GM04503 (cell line): Measurements from ENCODE around the gene MSGN1.

ENCODE experiments used
- DNase-seq: peaks from one replicate; pipeline ENCODE4 v3.0.0-alpha.2; 2012; ENCODE audit warnings: low read depth

The MSGN1 gene

DNA sequence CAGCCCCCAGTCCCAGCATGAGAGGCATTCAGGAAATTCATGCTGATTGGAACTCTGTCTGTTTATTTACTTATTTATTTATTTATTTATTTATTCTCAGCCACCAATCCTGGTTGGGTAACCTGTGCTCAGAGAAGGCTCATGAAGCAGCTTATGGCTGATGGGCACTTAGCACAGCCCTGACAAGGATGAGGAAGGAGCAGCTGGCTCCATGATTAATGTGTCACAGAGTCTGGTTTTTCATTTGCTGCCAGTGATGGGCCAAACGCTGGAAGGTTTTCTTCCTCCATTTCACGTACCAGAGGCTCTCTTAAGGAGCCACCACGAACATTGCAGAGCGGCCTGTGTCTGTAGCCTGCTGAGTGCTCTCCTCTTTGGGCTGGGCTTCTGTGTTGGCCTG, 33.9 kb downstream of the MSGN1 start:
- no peak for DNase-seq

GRCh38 chr2:17851731-17852585, 35.7 kb downstream of the MSGN1 start:
- peak; percentile 19 for DNase-seq

DNA sequence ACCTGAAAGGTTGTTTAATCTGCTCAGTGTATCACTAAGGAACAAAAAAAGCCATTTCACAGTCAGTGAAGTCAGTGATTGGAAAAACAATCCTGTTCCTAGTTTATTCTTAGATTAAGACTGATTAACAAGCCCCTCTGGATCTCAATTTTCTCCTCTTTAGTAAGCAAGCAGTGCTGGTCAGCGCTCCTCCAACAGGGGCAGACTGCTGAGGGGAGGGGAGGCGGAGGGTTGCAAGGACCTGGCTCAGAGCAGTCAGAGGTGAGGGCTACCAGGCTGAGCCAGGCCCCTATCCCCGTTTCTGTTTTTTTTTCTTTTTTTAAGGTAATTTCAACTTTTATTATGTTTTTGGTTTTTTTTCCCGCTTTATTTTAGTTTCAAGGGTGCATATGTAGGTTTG, 37.5 kb downstream of the MSGN1 start:
- DNase-seq: no peak

GRCh38 chr2:17857021-17857420, 40.8 kb downstream of the MSGN1 start:
- DNase-seq: no peak

DNA sequence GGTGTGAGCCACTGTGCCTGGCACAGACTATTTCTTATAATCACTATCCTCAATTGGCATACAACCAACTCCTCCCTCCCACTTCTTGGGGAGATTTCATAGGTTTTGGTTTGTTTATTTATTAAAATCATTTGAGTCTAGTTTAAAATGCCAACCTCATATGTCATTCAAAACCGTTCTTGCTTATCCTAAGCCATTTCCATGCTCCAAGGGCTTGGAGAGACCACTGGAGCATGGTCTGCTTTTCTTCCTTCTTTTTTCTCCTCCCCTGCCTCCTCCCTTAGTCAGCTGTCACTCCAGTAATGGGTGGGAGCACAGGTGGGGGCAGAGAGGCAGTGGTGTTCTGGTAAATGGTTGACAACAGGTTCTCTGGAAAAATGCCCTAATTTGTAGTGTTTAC, 41.8 kb downstream of the MSGN1 start:
- no peak for DNase-seq

GRCh38 chr2:17863539-17863938, 47.3 kb downstream of the MSGN1 start:
- DNase-seq: no peak

DNA sequence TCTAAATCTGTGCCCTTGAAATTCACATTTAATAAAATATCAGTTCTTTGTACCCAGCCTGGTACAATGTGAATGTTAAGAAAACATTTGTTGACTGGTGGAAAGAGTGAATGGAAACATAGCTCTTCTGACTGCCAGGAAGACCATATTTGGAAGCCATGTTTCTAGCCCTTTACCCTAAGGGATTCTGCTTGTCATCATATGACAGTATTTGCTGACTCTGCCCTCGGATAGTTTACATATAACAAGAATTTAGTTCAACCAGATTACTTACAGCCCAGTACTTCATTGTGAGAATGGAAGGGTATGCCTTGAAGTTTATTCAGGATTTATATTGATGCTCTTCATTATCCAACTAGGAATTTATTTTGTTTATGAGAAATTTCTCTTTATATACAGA, 48.4 kb downstream of the MSGN1 start:
- DNase-seq: no peak

DNA sequence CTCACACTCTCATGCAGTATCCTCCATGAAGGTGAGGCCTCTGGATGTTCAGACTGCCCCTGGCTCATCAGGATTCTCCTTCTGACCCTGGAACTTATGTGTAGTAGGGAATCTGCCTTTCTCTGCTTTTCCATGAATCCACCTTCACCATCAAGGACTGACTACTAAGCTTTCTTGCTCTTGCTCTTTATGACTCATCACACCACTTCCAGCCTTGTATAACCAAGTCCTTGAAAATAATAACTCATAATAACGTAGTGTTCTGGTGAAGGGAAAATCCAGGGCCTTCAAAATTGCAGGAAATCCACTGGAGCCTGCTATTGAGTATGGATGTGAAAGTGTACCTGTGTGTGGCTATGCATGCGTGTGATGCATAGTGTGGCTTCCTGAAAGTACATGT, 50.9 kb downstream of the MSGN1 start:
- DNase-seq: no peak
